Prostate gland (tissue), 2 donors: Measurements from ENCODE around the gene ADCY6. TPM values are rescaled to one million over a fixed set of nuclear protein-coding genes. Genes with fewer than 3 reads are reported as not detected.

Experiments used
- DNase-seq: peaks from one replicate; pipeline ENCODE4 v3.0.0-alpha.2; 2019; ENCODE audit warnings: low spot score
- H3K27ac ChIP-seq, 2 donors: fragments of 200-600 bp; sonication (generic); 2 replicates each; pipeline ENCODE4 v1.5.1; 2017 to 2019
- H3K27me3 ChIP-seq: fragments of 200-600 bp; sonication (generic); replicated peaks from 2 replicates; pipeline ENCODE4 v1.5.1; 2019; ENCODE audit not compliant: insufficient read depth
- H3K36me3 ChIP-seq, 2 donors: fragments of 200-600 bp; sonication (generic); 1 replicate in 1 of 2; 2 replicates in 1 of 2; pipeline versions ENCODE4 v1.5.1 to v1.8.1; 2017 to 2019
- H3K4me1 ChIP-seq: fragments of 200-600 bp; sonication (generic); replicated peaks from 2 replicates; pipeline ENCODE4 v1.5.1; 2019
- H3K4me3 ChIP-seq, 2 donors: fragments of 200-600 bp; sonication (generic); 2 replicates each; pipeline ENCODE4 v1.5.1; 2017 to 2019
- H3K9me3 ChIP-seq: fragments of 200-600 bp; sonication (generic); 2 replicates; pipeline ENCODE4 v1.5.1; 2017
- CTCF ChIP-seq, 4 experiments: fragments of 200-600 bp in 2 of 4; fragments of 450-650 bp in 2 of 4; sonication (generic) in 2 of 4; IDR thresholded peaks; 1 replicate in 3 of 4; 2 replicates in 1 of 4; pipeline ENCODE4 v1.5.1; 2016 to 2019; ENCODE audit warnings: antibody characterized with exemption in 4 of 4, mild to moderate bottlenecking in 2 of 4, moderate library complexity in 2 of 4
- POLR2A ChIP-seq: fragments of 450-650 bp; IDR thresholded peaks from one replicate; pipeline ENCODE4 v1.6.1; 2016; ENCODE audit warnings: antibody characterized with exemption, mild to moderate bottlenecking
- POLR2AphosphoS5 ChIP-seq: sonication (generic); formaldehyde crosslinking; IDR thresholded peaks from one replicate; pipeline ENCODE4 v1.6.1; 2017; ENCODE audit warnings: antibody characterized with exemption
- WGBS: methylation state at CpG from one replicate; pipeline ENCODE4 v1.1.5; 2018; 5-methylcytosine and 5-hydroxymethylcytosine counted together
- intact Hi-C: fragments of 100-400 bp; cut with DNase I; formaldehyde crosslinking; loops from one replicate; pipeline ENCODE4 v1.14.2; 2022
- total RNA-seq, 2 donors: library from RNA; depleted of rRNA; stranded (reverse); fragments of >200 nt; gene quantifications; one replicate each; pipeline ENCODE4 v1.1.0, GENCODE V29; 2016

Gene ADCY6
- total RNA-seq, 2 donors from 2014 or later, result 35.3 to 73.5 TPM

- peaks cover 24 to 40% of the 10 kb centered on the region in 2 donors for H3K36me3 ChIP-seq
- intact Hi-C loops, result no loop called here
- 79% methylated on average over 16 of the region's 16 CpGs for WGBS
Measured at GRCh38 chr12:48828841-48829575, 40.1 kb upstream of the ADCY6 start.

GRCh38 chr12:48828293-48828692, 39.4 kb upstream of the ADCY6 start:
- Histone ChIP-seq H3K4me3 (no peak overlapping the region), H3K9me3 (no peaks in the 10 kb centered on the region), H3K27me3 (no peaks in the 10 kb centered on the region), H3K27ac (no peak overlapping the region), H3K36me3 (peaks cover 17 to 39% of the 10 kb centered on the region in 2 donors), H3K4me1 (no peaks in the 10 kb centered on the region)
- intact Hi-C loops, result no loop called here
- no peak for DNase-seq
- no peak for TF ChIP-seq CTCF (IDR thresholded peaks at IDR 0.05)
- TF ChIP-seq POLR2A, result no peak
- no peak for TF ChIP-seq POLR2AphosphoS5
- WGBS, result 41% methylated on average over 2 of the region's 2 CpGs

More at GRCh38 chr12:48828841-48829575, 40.1 kb upstream of the ADCY6 start:
- DNase-seq, result no peak
- no peaks in the 10 kb centered on the region for H3K9me3 ChIP-seq
- no peak overlapping the region for H3K27ac ChIP-seq
- no peaks in the 10 kb centered on the region for H3K4me1 ChIP-seq
- H3K27me3 ChIP-seq, result no peaks in the 10 kb centered on the region
- no peak overlapping the region for H3K4me3 ChIP-seq
- no peak for TF ChIP-seq POLR2A
- TF ChIP-seq POLR2AphosphoS5, result no peak
- TF ChIP-seq CTCF (IDR thresholded peaks at IDR 0.05), result no peak

DNA sequence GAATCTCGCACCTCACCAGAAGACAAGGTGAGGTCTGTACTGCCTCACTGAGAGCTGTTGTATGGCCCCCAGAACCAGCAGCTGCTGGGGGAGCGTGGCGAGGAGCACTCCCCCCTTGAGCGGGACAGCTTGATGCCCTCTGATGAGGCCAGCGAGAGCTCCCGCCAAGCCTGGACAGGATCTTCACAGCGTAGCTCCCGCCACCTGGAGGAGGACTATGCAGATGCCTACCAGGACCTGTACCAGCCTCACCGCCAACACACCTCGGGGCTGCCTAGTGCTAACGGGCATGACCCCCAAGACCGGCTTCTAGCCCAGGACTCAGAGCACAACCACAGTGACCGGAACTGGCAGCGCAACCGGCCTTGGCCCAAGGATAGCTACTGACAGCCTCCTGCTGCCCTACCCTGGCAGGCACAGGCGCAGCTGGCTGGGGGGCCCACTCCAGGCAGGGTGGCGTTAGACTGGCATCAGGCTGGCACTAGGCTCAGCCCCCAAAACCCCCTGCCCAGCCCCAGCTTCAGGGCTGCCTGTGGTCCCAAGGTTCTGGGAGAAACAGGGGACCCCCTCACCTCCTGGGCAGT, 38.7 kb upstream of the ADCY6 start:
- Histone ChIP-seq H3K36me3 (peaks cover 11 to 32% of the 10 kb centered on the region in 2 donors), H3K27me3 (no peaks in the 10 kb centered on the region), H3K27ac (no peak overlapping the region), H3K9me3 (no peaks in the 10 kb centered on the region), H3K4me1 (no peaks in the 10 kb centered on the region), H3K4me3 (no peak overlapping the region)
- no peak for TF ChIP-seq CTCF (IDR thresholded peaks at IDR 0.05)
- TF ChIP-seq POLR2AphosphoS5, result no peak
- no peak for TF ChIP-seq POLR2A
- 88% methylated on average over 14 of the region's 17 CpGs for WGBS
- no peak for DNase-seq
- intact Hi-C loops, result no loop called here

GRCh38 chr12:48827026-48827425, 38.1 kb upstream of the ADCY6 start:
- no peak for TF ChIP-seq POLR2AphosphoS5
- Histone ChIP-seq H3K9me3 (no peaks in the 10 kb centered on the region), H3K27me3 (no peaks in the 10 kb centered on the region), H3K4me3 (no peak overlapping the region), H3K4me1 (no peaks in the 10 kb centered on the region), H3K36me3 (peaks cover 9 to 26% of the 10 kb centered on the region in 2 donors), H3K27ac (no peak overlapping the region)
- intact Hi-C loops, result no loop called here
- DNase-seq, result no peak
- 83% methylated on average over 8 of the region's 8 CpGs for WGBS

GRCh38 chr12:48826209-48826855, 37.4 kb upstream of the ADCY6 start:
- H3K4me1 ChIP-seq, result no peaks in the 10 kb centered on the region
- no peak for DNase-seq
- H3K4me3 ChIP-seq, result no peak overlapping the region
- 73% methylated on average over 15 of the region's 15 CpGs for WGBS
- no peaks in the 10 kb centered on the region for H3K9me3 ChIP-seq
- H3K36me3 ChIP-seq, result peaks cover 4 to 20% of the 10 kb centered on the region in 2 donors
- no peak overlapping the region for H3K27ac ChIP-seq
- TF ChIP-seq POLR2A, result no peak
- TF ChIP-seq CTCF (IDR thresholded peaks at IDR 0.05), result no peak
- no peak for TF ChIP-seq POLR2AphosphoS5
- intact Hi-C loops, result no loop called here
- H3K27me3 ChIP-seq, result no peaks in the 10 kb centered on the region
